Keratinocyte (primary cell): ENCODE measurements around the gene GNS. TPM values are rescaled to one million over a fixed set of nuclear protein-coding genes. Genes with fewer than 3 reads are reported as not detected.

Experiments used
- DNase-seq: peaks from one replicate; pipeline ENCODE4 v3.0.0-alpha.2; 2011; ENCODE audit warnings: low read depth, missing footprints, low spot score
- FAIRE-seq: peaks from 2 replicates; lab custom pipeline; 2011; peaks lifted over from hg19 to GRCh38; lab: Jason Lieb, UNC
- H2AFZ ChIP-seq: 2 replicates; pipeline ENCODE4 v1.6.0; 2012; ENCODE audit warnings: low read length, control low read depth, inconsistent platforms; ENCODE audit not compliant: control insufficient read depth
- H3K27ac ChIP-seq: 2 replicates; pipeline ENCODE4 v1.5.1; 2011; ENCODE audit warnings: low read length; ENCODE audit not compliant: control insufficient read depth, insufficient read depth
- H3K27me3 ChIP-seq: 3 replicates; pipeline ENCODE4 v1.6.0; 2011; ENCODE audit warnings: low read length; ENCODE audit not compliant: control insufficient read depth, insufficient read depth; ENCODE audit errors: extremely low read depth
- H3K36me3 ChIP-seq, 2 experiments: 2 replicates in 1 of 2; 3 replicates in 1 of 2; pipeline ENCODE4 v1.5.1; 2011; ENCODE audit warnings: low read length in 2 of 2, mild to moderate bottlenecking in 1 of 2; ENCODE audit not compliant: control insufficient read depth in 2 of 2, insufficient read depth in 2 of 2; ENCODE audit errors: extremely low read depth in 1 of 2
- H3K4me1 ChIP-seq: 3 replicates; pipeline ENCODE4 v1.5.1; 2011; ENCODE audit warnings: low read length; ENCODE audit not compliant: control insufficient read depth, insufficient read depth; ENCODE audit errors: extremely low read depth
- H3K4me2 ChIP-seq: 3 replicates; pipeline ENCODE4 v1.6.0; 2011; ENCODE audit warnings: low read depth, low read length; ENCODE audit not compliant: control insufficient read depth, insufficient read depth; ENCODE audit errors: extremely low read depth
- H3K4me3 ChIP-seq, 3 experiments: fragments of 200-600 bp in 1 of 3; sonication (generic) in 1 of 3; 2 replicates in 2 of 3; 3 replicates in 1 of 3; pipeline ENCODE4 v1.5.1; 2011 to 2016; ENCODE audit warnings: low read length in 3 of 3, mild to moderate bottlenecking in 3 of 3, control low read depth in 2 of 3, inconsistent platforms in 1 of 3, low read depth in 1 of 3, mixed read lengths in 1 of 3, mixed run types in 1 of 3, moderate library complexity in 1 of 3; ENCODE audit not compliant: control insufficient read depth in 2 of 3, insufficient read depth in 2 of 3; ENCODE audit errors: extremely low read depth in 1 of 3
- H3K79me2 ChIP-seq: 2 replicates; pipeline ENCODE4 v1.6.0; 2012; ENCODE audit warnings: low read length; ENCODE audit not compliant: control insufficient read depth, insufficient read depth
- H3K9ac ChIP-seq: 3 replicates; pipeline ENCODE4 v1.6.0; 2011; ENCODE audit warnings: low read length; ENCODE audit not compliant: control insufficient read depth, insufficient read depth; ENCODE audit errors: extremely low read depth
- H3K9me1 ChIP-seq: 3 replicates; pipeline ENCODE4 v1.6.0; 2011; ENCODE audit warnings: low read length; ENCODE audit not compliant: control insufficient read depth, insufficient read depth; ENCODE audit errors: extremely low read depth
- H3K9me3 ChIP-seq: 2 replicates; pipeline ENCODE4 v1.5.1; 2012; ENCODE audit warnings: low read depth, low read length; ENCODE audit not compliant: control insufficient read depth
- H4K20me1 ChIP-seq: 3 replicates; pipeline ENCODE4 v1.6.0; 2011; ENCODE audit warnings: low read length; ENCODE audit not compliant: control insufficient read depth, insufficient read depth; ENCODE audit errors: extremely low read depth
- EZH2 ChIP-seq: IDR thresholded peaks from one replicate; pipeline ENCODE4 v1.6.1; 2012; ENCODE audit warnings: inconsistent platforms, mild to moderate bottlenecking, low read length, moderate library complexity
- dilution Hi-C: fragments of 300-500 bp; cut with MboI; formaldehyde crosslinking; loops from one replicate; pipeline ENCODE4 v1.7.0; 2020; ENCODE audit warnings: low sequenced_read_pairs; ENCODE audit not compliant: extremely low pct_ligation_motif_present
- polyA plus RNA-seq, 5 experiments: library from polyadenylated mRNA; depleted of rRNA in 3 of 5; stranded (reverse) in 3 of 5; stranded (forward) in 1 of 5; unstranded in 1 of 5; fragments of >200 nt; gene quantifications; 1 replicate in 1 of 5; 2 replicates in 3 of 5; 3 replicates in 1 of 5; pipeline versions ENCODE4 v1.2.1 to v1.2.3, GENCODE V29; 2011 to 2012; ENCODE audit warnings: missing spikeins in 2 of 5, low read depth in 1 of 5, low replicate concordance in 1 of 5
- TF ChIP-seq, protein P1 (sequence below), 3 experiments: IDR thresholded peaks in 1 of 3; conservative IDR thresholded peaks in 1 of 3; optimal IDR thresholded peaks in 1 of 3; 2 replicates in 2 of 3; 3 replicates in 1 of 3; pipeline versions ENCODE3 to v1.5.1; 2011; ENCODE audit warnings: low read length in 3 of 3, mild to moderate bottlenecking in 3 of 3, moderate library complexity in 2 of 3, control low read depth in 1 of 3, inconsistent platforms in 1 of 3; ENCODE audit not compliant: insufficient read depth in 2 of 3; ENCODE audit errors: extremely low read depth in 1 of 3

GNS gene
- polyA plus RNA-seq, 1 donor (not counting 4 experiments of a cell fraction or from before 2014, with no cell fraction given), result 57.8 TPM

DNA sequence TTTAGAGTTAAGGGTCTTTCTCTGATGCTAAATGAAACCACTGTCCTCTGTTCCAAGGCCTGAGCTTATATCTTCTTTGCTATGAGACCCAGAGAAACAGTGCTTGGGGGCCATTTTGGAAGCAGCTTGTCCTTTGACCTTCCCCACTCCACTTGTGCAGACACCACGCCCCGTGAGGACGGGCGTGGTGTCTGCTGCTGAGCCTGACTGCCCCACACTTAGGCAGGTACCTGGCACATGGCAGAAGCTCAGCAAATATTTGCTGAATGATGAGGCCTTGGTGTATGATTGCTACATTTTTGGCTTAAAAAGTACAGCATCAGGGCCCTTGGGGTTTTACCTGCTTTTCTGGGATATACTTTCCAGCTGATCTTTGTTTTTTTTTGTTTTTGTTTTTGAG, 79.0 kb downstream of the GNS start:
- no peaks in the 10 kb centered on the region for H3K36me3 ChIP-seq
- peak overlapping the region; percentile 78 for H3K4me2 ChIP-seq
- no peaks in the 10 kb centered on the region for H4K20me1 ChIP-seq
- dilution Hi-C loops, result loop anchor here (25.0 kb wide), 1 partner anchor 143 kb away; no protein-coding TSS in a partner anchor
- peaks cover 29% of the 10 kb centered on the region for H3K4me1 ChIP-seq
- H3K9me1 ChIP-seq, result no peaks in the 10 kb centered on the region
- H2AFZ ChIP-seq, result peak overlapping the region; percentile 3
- FAIRE-seq, result no peak
- peak overlapping the region; percentile 85 for H3K27ac ChIP-seq
- no peaks in the 10 kb centered on the region for H3K9me3 ChIP-seq
- DNase-seq, result no peak
- peak overlapping the region; percentile 72 for H3K9ac ChIP-seq
- no peaks in the 10 kb centered on the region for H3K27me3 ChIP-seq
- TF ChIP-seq, protein P1, sequence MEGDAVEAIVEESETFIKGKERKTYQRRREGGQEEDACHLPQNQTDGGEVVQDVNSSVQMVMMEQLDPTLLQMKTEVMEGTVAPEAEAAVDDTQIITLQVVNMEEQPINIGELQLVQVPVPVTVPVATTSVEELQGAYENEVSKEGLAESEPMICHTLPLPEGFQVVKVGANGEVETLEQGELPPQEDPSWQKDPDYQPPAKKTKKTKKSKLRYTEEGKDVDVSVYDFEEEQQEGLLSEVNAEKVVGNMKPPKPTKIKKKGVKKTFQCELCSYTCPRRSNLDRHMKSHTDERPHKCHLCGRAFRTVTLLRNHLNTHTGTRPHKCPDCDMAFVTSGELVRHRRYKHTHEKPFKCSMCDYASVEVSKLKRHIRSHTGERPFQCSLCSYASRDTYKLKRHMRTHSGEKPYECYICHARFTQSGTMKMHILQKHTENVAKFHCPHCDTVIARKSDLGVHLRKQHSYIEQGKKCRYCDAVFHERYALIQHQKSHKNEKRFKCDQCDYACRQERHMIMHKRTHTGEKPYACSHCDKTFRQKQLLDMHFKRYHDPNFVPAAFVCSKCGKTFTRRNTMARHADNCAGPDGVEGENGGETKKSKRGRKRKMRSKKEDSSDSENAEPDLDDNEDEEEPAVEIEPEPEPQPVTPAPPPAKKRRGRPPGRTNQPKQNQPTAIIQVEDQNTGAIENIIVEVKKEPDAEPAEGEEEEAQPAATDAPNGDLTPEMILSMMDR (optimal IDR thresholded peaks at IDR 0.05 in 1 of 3, IDR thresholded peaks at IDR 0.05 in 1 of 3, conservative IDR thresholded peaks at IDR 0.05 in 1 of 3; ENCODE audit: extremely low read depth in 1 of 3, insufficient read depth in 2 of 3, low read length in 3 of 3), result no peak
- TF ChIP-seq EZH2, result no peak
- H3K79me2 ChIP-seq, result peaks cover 16% of the 10 kb centered on the region
- peak overlapping the region in 2 of 3 experiments; percentile 33 to 59 for H3K4me3 ChIP-seq

DNA sequence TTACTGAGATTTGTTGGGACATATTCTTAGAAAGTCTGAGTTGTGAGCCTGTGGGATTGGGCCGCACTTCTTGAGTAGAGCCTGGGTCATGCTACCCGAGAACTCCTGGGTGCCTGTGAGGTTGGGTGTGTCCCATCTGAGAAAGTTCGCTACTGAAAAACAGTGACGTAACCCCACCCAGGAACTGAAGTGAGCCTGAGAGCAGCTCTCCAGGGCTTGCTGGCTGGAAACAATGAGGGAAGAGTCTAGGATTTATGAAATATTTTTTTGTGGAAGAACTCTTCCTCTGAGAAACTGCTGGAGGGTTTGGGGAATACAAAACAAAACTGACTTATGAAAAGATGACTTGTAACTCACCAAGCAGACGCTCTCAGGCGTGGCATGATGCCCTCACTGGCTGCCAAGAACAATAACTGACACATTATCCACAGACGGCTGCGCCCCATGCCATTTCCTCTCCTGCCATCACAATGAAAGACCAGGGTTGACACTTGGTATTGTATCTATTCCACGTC, 79.7 kb downstream of the GNS start:
- peak overlapping the region; percentile 72 for H3K9ac ChIP-seq
- no peaks in the 10 kb centered on the region for H3K9me1 ChIP-seq
- H3K36me3 ChIP-seq, result no peaks in the 10 kb centered on the region
- H3K79me2 ChIP-seq, result peaks cover 17% of the 10 kb centered on the region
- peak overlapping the region; percentile 85 for H3K27ac ChIP-seq
- DNase-seq, result peak; percentile 59
- no peaks in the 10 kb centered on the region for H3K27me3 ChIP-seq
- no peak for TF ChIP-seq EZH2
- TF ChIP-seq, protein P1 (optimal IDR thresholded peaks at IDR 0.05 in 1 of 3, IDR thresholded peaks at IDR 0.05 in 1 of 3, conservative IDR thresholded peaks at IDR 0.05 in 1 of 3; ENCODE audit: extremely low read depth in 1 of 3, insufficient read depth in 2 of 3, low read length in 3 of 3), result no peak
- no peaks in the 10 kb centered on the region for H3K9me3 ChIP-seq
- H3K4me1 ChIP-seq, result peaks cover 29% of the 10 kb centered on the region
- peak overlapping the region; percentile 78 for H3K4me2 ChIP-seq
- H3K4me3 ChIP-seq, result peak overlapping the region in 2 of 3 experiments; percentile 33 to 59
- H2AFZ ChIP-seq, result peak overlapping the region; percentile 37
- dilution Hi-C loops, result loop anchor here (25.0 kb wide), 1 partner anchor 142 kb away; no protein-coding TSS in a partner anchor
- H4K20me1 ChIP-seq, result no peaks in the 10 kb centered on the region
- FAIRE-seq, result peak; percentile 73
